Esophagus squamous epithelium (tissue), 4 donors: ENCODE results near the gene UGT1A4.

Source experiments
- CTCF ChIP-seq, 6 experiments: fragments of 450-650 bp in 4 of 6; fragments of 200-600 bp in 2 of 6; sonication (generic) in 2 of 6; IDR thresholded peaks; one replicate each; pipeline ENCODE4 v1.5.1; 2016 to 2019; ENCODE audit warnings: antibody characterized with exemption in 6 of 6, mild to moderate bottlenecking in 4 of 6, moderate library complexity in 4 of 6
- POLR2A ChIP-seq, 4 donors: fragments of 450-650 bp; IDR thresholded peaks; one replicate each; pipeline ENCODE4 v1.6.1; 2017; ENCODE audit warnings: antibody characterized with exemption in 4 of 4, mild to moderate bottlenecking in 4 of 4, moderate library complexity in 3 of 4

GRCh38 chr2:233818639-233819621, 100.4 kb downstream of the UGT1A4 start:
- TF ChIP-seq CTCF (IDR thresholded peaks at IDR 0.05) (no peak), POLR2A (IDR thresholded peaks at IDR 0.05) (no peak)
